Gastrocnemius medialis (tissue), 4 donors: Measurements from ENCODE around the gene HSP90AB1.

ENCODE experiments used
- CTCF ChIP-seq, 5 experiments: fragments of 450-650 bp in 3 of 5; fragments of 200-600 bp in 2 of 5; sonication (generic) in 2 of 5; IDR thresholded peaks in 4 of 5; conservative IDR thresholded peaks in 1 of 5; 1 replicate in 4 of 5; 2 replicates in 1 of 5; pipeline ENCODE4 v1.5.1; 2016 to 2019; ENCODE audit warnings: antibody characterized with exemption in 5 of 5, mild to moderate bottlenecking in 3 of 5, moderate library complexity in 3 of 5
- POLR2A ChIP-seq, 2 donors: fragments of 450-650 bp; IDR thresholded peaks; one replicate each; pipeline ENCODE4 v1.6.1; 2017; ENCODE audit warnings: antibody characterized with exemption in 2 of 2, mild to moderate bottlenecking in 2 of 2, moderate library complexity in 2 of 2

- TF ChIP-seq CTCF (IDR thresholded peaks at IDR 0.05 in 4 of 5, conservative IDR thresholded peaks at IDR 0.05 in 1 of 5) (no peak), POLR2A (IDR thresholded peaks at IDR 0.05) (no peak)
These were observed 1.4 kb upstream of the HSP90AB1 start for GRCh38 chr6:44245391-44245911.
